CD4-positive, alpha-beta T cell treated with Interleukin-15 for 4 hours (primary cell): ENCODE measurements around the gene GGCX.

Source experiments
- DNase-seq: peaks from one replicate; pipeline ENCODE4 v3.0.0-alpha.2; 2020; ENCODE audit warnings: low spot score

Gene GGCX

DNA sequence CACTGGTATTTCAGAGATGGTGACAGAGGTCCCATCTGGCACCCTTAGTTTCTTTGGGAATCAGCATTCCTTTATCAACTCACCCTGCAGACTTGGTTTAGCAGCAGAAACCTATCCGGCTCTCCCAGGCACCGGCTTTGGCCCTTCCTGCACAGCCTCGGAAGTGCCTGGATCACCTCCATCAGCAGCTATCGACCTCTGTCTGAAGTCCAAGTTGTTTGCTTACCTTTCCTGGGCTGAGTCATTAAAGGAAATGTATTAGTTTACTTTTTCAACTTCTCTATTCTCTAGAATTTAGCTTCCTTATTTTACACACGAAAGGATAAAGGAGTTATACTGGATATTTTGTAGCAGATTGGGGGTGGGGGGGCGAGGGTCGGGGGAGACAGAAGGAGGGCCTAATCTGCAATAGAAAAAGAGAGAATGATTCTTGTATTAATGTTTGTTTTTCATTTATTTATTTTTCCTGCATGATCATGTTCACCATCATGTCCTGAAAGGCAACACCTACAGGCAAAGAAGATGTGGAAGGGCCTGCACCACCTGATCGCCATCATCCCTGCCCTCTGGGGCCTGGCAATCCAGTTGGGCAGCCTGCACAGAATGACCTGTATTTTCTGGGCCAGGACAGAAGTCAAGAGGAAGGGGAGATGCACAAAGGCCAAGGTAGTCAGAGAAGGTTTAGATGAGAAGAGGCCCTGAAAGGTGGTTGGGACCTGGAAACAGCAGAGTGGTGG is 44.5 kb downstream of the GGCX start:
- DNase-seq: no peak

DNA sequence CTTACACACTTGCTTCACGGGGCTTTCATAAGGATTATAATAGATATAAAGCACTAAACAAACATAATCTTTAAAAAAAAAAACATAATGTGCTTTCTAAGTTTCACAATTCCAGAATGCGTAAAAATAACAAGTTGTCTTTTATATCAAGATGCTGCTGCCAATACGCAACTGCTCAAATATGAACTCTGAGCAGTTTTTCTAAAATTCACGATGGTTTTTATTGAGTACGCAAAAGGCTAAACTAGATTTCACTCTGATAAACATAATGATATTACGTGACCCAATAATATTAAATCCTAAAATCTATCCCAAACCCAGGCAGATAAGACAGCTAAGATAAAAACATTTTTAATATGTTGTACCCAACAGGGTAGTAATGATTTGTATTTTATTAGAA is 47.0 kb downstream of the GGCX start:
- DNase-seq: no peak

DNA sequence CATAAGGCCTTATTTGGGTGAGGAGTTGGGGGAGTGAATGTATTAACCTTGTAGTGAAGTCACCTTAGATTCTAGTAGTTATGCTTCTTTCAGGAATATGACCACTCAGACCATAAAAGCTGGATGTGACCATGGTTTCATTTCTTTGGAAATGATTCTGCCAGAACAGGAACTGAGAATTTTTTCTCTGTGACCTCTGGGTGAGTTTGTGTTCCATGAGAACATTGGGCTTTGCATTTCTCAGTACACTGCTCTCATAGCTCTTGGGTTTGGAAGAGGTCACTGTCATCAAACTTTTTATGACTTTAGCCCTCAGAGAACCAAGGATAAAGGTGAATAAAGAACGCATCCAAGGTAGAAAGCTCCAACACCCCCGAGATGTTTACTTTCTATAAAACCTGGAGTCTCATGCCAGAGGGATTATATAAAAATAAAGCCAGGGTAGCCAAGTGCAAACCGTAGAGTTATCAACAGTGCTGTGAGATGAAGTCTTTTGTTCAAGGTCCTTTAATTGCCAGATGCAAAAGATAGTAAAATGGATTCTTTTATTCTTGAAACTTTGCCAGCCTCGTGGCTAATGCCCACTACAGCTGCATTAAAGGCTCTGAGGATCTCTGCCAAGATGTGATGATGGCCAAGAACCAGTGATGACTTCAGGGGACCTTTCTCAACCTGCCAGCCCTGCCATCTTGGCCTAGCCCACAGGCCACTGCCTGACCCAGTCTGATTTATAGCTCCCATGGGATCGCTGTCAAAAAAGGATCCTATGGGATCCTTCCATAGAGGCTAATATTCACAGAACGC is 50.1 kb downstream of the GGCX start:
- DNase-seq: no peak

DNA sequence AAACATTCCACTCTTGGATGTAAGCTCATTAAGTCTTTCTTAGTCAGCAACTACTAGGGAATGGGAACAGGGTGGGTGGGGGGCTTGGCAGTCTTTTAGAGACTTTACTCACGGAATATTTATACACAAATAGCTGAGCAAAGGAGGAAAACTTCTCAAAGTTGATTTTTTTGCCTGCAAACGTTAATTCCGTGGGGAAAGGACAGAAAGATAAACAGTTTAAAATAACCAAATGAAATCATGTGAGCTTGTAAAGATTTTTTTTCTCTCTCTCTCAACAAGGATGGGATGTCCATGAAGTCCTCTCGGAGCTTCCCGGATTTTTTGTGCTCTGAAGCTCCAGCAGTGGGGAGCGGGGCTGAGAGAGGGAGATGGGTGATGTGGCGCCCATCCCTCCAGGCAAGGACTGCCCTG is 54.5 kb downstream of the GGCX start:
- no peak for DNase-seq

DNA sequence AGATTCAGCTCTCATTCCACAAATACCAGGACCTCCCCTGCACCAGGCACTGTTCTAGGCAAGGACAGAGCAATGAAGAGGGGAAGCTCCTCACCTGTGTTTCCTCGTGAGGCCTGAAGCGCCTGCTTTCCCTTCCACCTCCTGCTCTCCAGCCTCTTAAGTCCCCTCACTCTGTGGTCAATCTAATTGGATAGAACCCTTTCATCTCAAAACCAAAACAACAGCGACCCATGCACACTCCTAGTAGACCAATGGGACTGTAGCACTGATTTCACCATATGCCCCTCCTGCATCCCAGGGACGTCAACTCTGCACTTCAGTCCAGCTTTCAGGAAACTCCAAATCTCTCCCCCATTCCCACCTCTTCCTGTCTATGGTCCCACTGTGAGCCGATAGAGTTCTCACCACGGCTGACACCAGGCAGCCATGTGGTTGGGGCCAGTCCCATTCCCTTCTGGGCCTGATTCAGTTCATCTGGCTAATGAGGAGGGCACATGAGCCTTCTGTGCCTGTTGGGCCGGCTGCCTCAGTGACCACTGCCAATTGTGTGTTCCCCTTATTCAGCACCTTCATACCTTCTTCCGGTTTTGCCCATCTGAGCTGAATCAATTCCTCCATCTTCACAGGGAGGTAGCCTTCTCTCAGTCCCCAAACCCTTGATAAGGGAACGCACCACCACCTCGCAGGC is 55.6 kb downstream of the GGCX start:
- DNase-seq: no peak

DNA sequence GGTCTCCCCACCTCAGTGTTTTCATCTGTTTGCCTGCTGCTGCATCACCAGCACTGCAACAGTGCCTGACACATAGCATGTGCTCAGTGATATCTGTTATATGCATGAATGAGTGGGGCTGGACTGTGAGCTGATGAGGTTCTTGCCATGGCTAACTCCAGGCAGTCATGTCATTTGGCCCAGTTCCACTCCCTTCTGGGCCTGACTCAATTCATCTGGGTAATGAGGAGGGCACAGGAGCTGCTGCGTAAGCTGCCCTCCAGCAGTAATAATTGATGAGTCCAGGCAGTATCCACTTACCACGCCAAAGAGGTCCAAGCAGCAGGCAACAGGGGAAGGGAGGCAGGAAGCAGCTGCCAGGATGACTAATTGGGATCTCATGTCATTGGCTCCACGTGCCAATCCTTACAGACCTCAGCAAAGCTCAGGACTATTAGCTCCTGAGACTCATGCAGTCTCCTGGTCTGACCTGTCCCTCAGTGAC is 56.5 kb downstream of the GGCX start:
- DNase-seq: no peak

DNA sequence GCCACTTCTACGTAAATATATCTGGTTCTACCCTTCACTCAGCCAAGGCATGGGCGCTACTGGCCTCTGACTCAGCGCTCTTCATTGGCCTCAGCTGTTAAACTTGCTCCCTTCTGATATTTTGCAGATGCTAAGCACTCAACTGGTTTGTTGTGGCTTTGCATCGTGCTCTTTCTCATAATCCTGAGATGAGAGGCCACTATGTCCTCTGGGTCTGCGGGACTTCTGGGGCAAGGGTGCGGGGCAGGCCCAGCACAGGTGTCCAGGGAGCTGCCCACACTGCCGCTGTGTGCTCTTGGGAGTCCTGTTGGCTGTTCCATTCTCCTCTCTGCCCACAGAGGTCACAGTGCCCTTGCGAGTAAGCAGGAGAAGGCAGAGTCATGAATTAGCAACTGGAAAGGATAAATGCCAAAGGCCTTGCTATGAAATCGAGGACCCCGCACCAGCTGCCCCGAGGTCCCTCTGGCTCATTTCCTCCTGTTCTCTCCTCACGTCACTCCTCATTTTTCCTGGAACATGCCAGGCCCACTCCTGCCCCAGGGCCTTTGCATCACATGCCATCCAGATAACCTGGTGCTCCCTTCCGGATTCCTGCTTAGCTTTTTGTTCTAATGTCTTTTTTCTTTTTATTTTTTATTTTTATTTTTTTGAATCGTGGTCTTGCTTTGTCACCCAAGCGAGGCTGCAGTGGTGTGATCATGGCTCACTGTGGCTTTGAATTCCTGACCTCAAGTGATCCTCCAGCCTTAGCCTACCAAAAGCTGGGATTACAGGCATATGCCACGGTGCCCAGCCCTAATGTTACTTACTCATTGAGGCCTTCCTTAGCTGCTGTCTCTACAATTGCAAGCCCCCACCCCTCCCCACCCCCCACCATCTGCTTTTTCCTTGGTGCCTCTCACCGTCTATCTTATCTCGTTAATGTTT is 57.2 kb downstream of the GGCX start:
- DNase-seq: no peak

DNA sequence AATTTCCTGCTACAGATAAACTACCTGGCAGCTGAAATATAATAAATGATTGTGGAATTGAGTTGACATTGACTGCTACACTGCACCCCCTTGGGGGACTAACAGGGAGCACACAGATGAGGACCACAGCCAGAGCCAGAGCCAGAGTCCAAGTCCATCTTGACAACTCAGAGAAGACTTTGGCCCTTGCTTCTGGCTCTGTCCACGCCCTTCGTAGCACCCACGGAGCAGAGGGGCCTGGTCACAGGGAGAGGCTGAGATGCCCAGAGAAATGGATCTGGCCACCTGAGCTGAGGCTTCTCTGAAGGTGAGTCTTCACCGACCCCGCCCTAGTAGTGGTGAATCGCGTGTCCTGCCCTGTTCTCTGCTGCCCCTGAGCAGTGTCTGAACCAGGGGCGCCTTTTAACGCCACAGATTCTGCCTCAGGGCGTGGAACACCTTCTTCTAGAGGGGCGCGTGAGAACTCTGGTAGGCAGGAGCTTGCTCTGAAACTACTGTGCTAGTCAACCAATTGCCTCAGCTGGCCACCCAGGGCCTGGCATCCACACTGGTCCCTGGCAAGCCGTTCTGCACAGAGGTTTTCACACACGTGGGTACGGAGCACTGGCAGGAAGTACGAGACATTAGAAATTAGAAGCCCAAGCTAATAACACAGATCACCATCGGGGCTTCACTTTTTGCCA is 58.0 kb downstream of the GGCX start:
- no peak for DNase-seq

DNA sequence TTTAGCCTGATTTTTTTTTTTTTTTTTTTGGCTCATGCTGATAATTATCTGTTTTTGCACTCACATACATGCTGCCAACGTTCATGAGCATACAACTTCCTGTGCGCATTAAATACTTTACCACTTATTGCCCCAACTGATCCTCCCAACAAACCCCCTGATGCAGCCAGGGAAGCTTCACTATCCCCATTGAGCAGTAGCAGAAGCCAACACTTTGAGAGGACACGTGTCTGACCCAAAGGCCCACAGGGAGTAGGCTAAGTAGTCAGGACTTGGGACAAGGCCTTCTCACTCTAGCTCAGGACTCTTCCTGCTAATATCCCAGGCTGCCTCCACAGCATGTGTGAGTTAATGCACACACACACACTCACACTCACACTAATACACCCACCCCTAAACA is 58.6 kb downstream of the GGCX start:
- no peak for DNase-seq

DNA sequence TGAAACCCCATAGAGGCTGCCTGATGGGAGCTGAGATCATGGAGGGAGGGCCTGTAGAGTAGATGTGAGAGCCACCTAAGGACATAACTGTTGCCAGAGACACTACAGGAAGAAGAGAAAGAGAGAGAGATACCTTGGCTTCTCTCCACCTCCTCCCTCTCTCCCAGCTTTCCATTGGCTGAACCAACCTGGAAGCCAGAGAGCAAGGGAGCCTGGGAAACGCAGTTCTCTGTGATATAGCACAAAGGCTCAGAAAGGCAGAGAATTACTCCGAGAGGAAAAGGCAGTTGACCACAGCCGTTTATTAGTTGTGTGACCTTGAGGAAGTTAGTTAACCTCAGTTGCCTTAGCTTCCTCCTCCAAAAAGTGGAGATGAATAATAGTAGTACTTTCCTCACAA is 60.0 kb downstream of the GGCX start:
- no peak for DNase-seq

DNA sequence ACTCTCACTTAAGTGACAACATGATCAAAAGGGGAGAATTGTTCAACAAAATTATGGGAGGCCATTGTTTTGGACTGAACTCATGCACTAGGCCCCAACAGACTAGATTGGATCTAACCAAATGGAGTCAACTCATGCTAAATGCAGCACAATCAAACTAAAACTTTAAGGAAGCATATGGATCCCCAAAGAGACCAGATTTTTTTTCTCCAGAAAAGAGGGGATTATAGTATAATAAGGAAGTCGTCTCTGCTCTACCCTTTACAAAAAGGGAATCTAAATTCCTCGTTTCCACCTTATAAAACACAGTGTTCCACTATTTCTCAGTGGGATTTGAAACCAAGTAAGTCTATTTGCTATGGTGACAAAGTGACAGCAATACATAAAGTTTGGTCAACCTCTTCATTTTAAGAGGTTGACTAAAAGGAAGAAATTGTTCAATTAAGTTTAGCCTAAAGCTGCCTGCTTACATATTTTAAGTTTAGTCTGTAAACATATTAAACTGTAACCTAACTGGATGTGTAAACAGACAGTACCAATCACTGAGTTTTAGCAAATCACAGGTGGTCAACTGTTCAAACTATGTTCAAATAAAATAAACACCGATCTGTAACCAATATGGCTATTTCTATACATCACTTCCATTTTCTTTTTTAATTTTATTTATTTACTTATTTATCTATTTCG is 63.2 kb downstream of the GGCX start:
- DNase-seq: no peak

DNA sequence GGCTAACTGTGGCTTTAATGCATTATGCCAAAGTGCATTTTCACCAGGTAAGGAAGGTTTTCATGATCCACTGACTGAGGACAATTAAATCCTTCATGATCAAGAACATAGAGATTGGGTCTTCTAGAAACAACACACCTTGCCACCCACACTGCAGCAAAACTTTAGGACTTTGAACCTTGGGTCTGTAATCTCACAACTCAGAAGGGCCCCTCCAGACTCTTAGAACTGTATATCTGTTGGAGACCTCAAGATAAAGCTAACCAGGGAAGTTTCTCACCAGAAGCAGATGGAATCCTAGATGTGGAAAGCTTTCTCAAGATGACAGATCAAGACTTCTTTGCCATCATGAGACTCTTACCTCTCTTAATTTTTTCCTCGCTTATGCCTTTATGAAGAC is 64.9 kb downstream of the GGCX start:
- no peak for DNase-seq
